Subcutaneous adipose tissue (tissue), 4 donors: ENCODE data around the gene OR4E2. TPM values are rescaled to one million over a fixed set of nuclear protein-coding genes. Genes with fewer than 3 reads are reported as not detected.

ENCODE experiments used
- CTCF ChIP-seq: fragments of 450-650 bp; IDR thresholded peaks from one replicate; pipeline ENCODE4 v1.5.1; 2016; ENCODE audit warnings: low read depth, mild to moderate bottlenecking, control low read depth, antibody characterized with exemption, moderate library complexity
- small RNA-seq: library from RNA; depleted of rRNA; stranded (forward); fragments of <200 nt; gene quantifications from one replicate; pipeline ENCODE3, GENCODE V24; 2016
- total RNA-seq, 4 donors: library from RNA; depleted of rRNA; stranded (reverse); fragments of >200 nt; gene quantifications; one replicate each; pipeline ENCODE4 v1.1.0, GENCODE V29; 2016

The OR4E2 gene
- total RNA-seq, 4 donors from 2014 or later = not detected

- no peak for TF ChIP-seq CTCF
Measured at GRCh38 chr14:21702316-21702715, 48.7 kb downstream of the OR4E2 start.

- TF ChIP-seq CTCF = no peak
Measured at GRCh38 chr14:21703357-21704326, 50.0 kb downstream of the OR4E2 start.

- no peak for TF ChIP-seq CTCF
Measured at GRCh38 chr14:21704338-21704737, 50.7 kb downstream of the OR4E2 start.

- no peak for TF ChIP-seq CTCF
Measured at GRCh38 chr14:21711360-21711961, 57.8 kb downstream of the OR4E2 start.

- TF ChIP-seq CTCF = no peak
Measured at GRCh38 chr14:21712036-21712435, 58.4 kb downstream of the OR4E2 start.

GRCh38 chr14:21714318-21714929 lies 60.8 kb downstream of the OR4E2 start:
- no peak for TF ChIP-seq CTCF

Small RNA genes lying within 50 kb of the gene (small RNA-seq; reads per million reads assigned to genes)
- not detected for gene AC243972.3

Other genes starting within 250 kb of the OR4E2 start
- gene CHD8, start 197.7 kb upstream of the OR4E2 start, total RNA-seq = 10 to 100 TPM; 46.9 to 60.5 (median 53.1) TPM
- 10 to 100 TPM; 19.6 to 31.1 (median 23.4) TPM for gene RAB2B, start 176.9 kb upstream of the OR4E2 start, total RNA-seq
- gene TOX4, start 176.6 kb upstream of the OR4E2 start, total RNA-seq = 10 to 100 TPM; 46.4 to 57.6 (median 49.2) TPM
- 10 to 100 TPM; 29.8 to 46.9 (median 40.1) TPM for gene METTL3, start 142.5 kb upstream of the OR4E2 start, total RNA-seq
- 1 to 10 TPM in 3 of 4 donors, under 1 TPM in 1; 0.65 to 6.6 (median 3.6) TPM for gene SALL2, start 127.5 kb upstream of the OR4E2 start, total RNA-seq
- gene OR10G3, start 73.8 kb upstream of the OR4E2 start, total RNA-seq = not detected
- not detected for gene OR10G2, start 18.9 kb upstream of the OR4E2 start, total RNA-seq
- not detected for gene OR4E1, start 20.0 kb downstream of the OR4E2 start, total RNA-seq